ENCODE data around the gene FBXW8.

GRCh38 chr12:117053597-117054201, 142.9 kb downstream of the FBXW8 start:
- TF ChIP-seq CTCF (conservative IDR thresholded peaks at IDR 0.05) (no peak), ZFX (IDR thresholded peaks at IDR 0.05) (no peak)
